Natural killer cell (primary cell): ENCODE data around the gene NRM. TPM values are rescaled to one million over a fixed set of nuclear protein-coding genes. Genes with fewer than 3 reads are reported as not detected.

Source experiments
- ATAC-seq, 3 donors: fragments of 150-1000 bp in 2 of 3; fragments of 200-7000 bp in 1 of 3; cut with Tn5 transposase; 1 replicate in 1 of 3; 2 replicates in 2 of 3; pipeline ENCODE4 v1.10.0; 2021; ENCODE audit warnings: mild to moderate bottlenecking in 2 of 3, moderate library complexity in 2 of 3
- DNase-seq, 2 donors: peaks; one replicate each; pipeline versions ENCODE4 v3.0.0 to v3.0.0-alpha.2; 2013 to 2021; ENCODE audit warnings: mixed read lengths in 1 of 2
- H3K27ac ChIP-seq: one replicate; pipeline ENCODE4 v1.5.1; 2013; ENCODE audit warnings: mild to moderate bottlenecking, low read length
- H3K27me3 ChIP-seq: one replicate; pipeline ENCODE4 v1.6.1; 2013; ENCODE audit warnings: low read length; ENCODE audit not compliant: control insufficient read depth, insufficient read depth
- H3K36me3 ChIP-seq: one replicate; pipeline ENCODE4 v1.6.1; 2013; ENCODE audit warnings: low read length; ENCODE audit not compliant: control insufficient read depth, insufficient read depth
- H3K4me1 ChIP-seq: one replicate; pipeline ENCODE4 v1.6.1; 2013; ENCODE audit warnings: low read length; ENCODE audit not compliant: control insufficient read depth, insufficient read depth
- H3K4me3 ChIP-seq: one replicate; pipeline ENCODE4 v1.5.1; 2013; ENCODE audit warnings: low read length
- H3K9me3 ChIP-seq: one replicate; pipeline ENCODE4 v1.6.1; 2013; ENCODE audit warnings: low read length; ENCODE audit not compliant: control insufficient read depth, insufficient read depth
- H3K27ac Mint-ChIP-seq, 2 donors: one replicate each; pipeline ENCODE4 v1.8.0; 2022; ENCODE audit warnings: mild to moderate bottlenecking in 2 of 2, mixed read lengths in 2 of 2, moderate library complexity in 1 of 2
- H3K27me3 Mint-ChIP-seq, 2 donors: one replicate each; pipeline ENCODE4 v1.8.0; 2022; ENCODE audit warnings: low read depth in 2 of 2, mixed read lengths in 2 of 2
- H3K36me3 Mint-ChIP-seq: one replicate; pipeline ENCODE4 v1.8.0; 2022; ENCODE audit warnings: mixed read lengths
- H3K4me1 Mint-ChIP-seq, 2 donors: one replicate each; pipeline ENCODE4 v1.8.0; 2022; ENCODE audit warnings: mixed read lengths in 2 of 2
- H3K4me3 Mint-ChIP-seq: one replicate; pipeline ENCODE4 v1.8.0; 2022; ENCODE audit warnings: mild to moderate bottlenecking, moderate library complexity, mixed read lengths
- H3K9me3 Mint-ChIP-seq, 2 donors: one replicate each; pipeline ENCODE4 v1.8.0; 2022; ENCODE audit warnings: mixed read lengths in 2 of 2
- WGBS: methylation state at CpG from one replicate; pipeline ENCODE4 v1.1.7; 2013; ENCODE audit warnings: missing lambda C conversion rate; ENCODE audit not compliant: insufficient coverage; 5-methylcytosine and 5-hydroxymethylcytosine counted together
- intact Hi-C: fragments of 100-400 bp; cut with micrococcal nuclease; formaldehyde crosslinking; loops from one replicate; pipeline ENCODE4 v1.14.2; 2022
- total RNA-seq, 4 donors: library from RNA; stranded (reverse); fragments of 120-200 nt in 1 of 4; gene quantifications; one replicate each; pipeline versions ENCODE4 v1.2.3 to v1.2.4, GENCODE V29; 2013 to 2022
- TF ChIP-seq, protein P1 (sequence below): fragments of 200-600 bp; IDR thresholded peaks from one replicate; pipeline ENCODE4 v1.8.0; 2022; ENCODE audit warnings: antibody characterized with exemption

The NRM gene
- total RNA-seq, 3 donors from 2014 or later (not counting 1 experiment from before 2014, with no cell fraction given), result 7.4 to 8.9 (median 8.7) TPM

DNA sequence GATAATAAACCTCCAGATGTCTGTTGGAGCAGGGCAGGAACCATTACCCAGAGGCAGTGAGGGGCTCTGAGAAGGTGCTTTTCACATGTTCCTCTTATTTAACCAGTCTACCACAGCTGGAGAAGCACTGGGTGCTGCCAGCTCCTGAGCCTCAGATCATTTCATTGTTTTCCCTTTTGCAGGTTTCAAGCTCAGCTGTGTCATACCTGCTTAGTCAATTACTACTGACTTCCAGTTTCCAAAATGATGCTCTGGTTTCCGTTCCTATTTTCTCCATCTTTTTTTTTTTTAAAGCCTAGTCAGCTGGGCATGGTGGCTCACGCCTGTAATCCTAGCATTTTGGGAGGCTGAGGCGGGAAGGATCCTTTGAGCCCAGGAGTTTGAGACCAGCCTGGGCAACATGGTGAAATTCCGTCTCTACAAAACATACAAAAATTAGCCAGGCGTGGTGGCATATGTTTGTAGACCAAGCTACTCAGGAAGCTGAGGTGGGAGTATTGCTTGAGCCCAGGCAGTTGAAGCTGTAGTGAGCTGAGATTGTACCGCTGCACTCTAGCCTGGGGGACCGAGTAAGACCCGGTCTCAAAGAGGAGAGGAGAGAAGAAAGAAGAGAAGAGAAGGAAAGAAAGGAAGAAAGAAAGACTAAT lies 45.0 kb upstream of the NRM start:
- Mint-ChIP-seq H3K4me1 (peaks cover 44% of the 10 kb centered on the region in 2 donors), H3K27ac (peak overlapping the region; percentile 90 to 94), H3K9me3 (peaks cover 0 to 2% of the 10 kb centered on the region in 2 donors), H3K27me3 (no peaks in the 10 kb centered on the region), H3K4me3 (peak overlapping the region; percentile 82), H3K36me3 (no peaks in the 10 kb centered on the region)
- Histone ChIP-seq H3K27me3 (no peaks in the 10 kb centered on the region), H3K27ac (peak overlapping the region; percentile 53), H3K4me3 (no peak overlapping the region), H3K4me1 (peaks cover 47% of the 10 kb centered on the region), H3K36me3 (peaks cover 49% of the 10 kb centered on the region), H3K9me3 (peaks cover 3% of the 10 kb centered on the region)
- DNase-seq (no peak), ATAC-seq (no peak)
- TF ChIP-seq, protein P1, sequence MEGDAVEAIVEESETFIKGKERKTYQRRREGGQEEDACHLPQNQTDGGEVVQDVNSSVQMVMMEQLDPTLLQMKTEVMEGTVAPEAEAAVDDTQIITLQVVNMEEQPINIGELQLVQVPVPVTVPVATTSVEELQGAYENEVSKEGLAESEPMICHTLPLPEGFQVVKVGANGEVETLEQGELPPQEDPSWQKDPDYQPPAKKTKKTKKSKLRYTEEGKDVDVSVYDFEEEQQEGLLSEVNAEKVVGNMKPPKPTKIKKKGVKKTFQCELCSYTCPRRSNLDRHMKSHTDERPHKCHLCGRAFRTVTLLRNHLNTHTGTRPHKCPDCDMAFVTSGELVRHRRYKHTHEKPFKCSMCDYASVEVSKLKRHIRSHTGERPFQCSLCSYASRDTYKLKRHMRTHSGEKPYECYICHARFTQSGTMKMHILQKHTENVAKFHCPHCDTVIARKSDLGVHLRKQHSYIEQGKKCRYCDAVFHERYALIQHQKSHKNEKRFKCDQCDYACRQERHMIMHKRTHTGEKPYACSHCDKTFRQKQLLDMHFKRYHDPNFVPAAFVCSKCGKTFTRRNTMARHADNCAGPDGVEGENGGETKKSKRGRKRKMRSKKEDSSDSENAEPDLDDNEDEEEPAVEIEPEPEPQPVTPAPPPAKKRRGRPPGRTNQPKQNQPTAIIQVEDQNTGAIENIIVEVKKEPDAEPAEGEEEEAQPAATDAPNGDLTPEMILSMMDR, result no peak
- intact Hi-C loops, result no loop called here
- WGBS, result 70% methylated on average over 6 of the region's 8 CpGs

DNA sequence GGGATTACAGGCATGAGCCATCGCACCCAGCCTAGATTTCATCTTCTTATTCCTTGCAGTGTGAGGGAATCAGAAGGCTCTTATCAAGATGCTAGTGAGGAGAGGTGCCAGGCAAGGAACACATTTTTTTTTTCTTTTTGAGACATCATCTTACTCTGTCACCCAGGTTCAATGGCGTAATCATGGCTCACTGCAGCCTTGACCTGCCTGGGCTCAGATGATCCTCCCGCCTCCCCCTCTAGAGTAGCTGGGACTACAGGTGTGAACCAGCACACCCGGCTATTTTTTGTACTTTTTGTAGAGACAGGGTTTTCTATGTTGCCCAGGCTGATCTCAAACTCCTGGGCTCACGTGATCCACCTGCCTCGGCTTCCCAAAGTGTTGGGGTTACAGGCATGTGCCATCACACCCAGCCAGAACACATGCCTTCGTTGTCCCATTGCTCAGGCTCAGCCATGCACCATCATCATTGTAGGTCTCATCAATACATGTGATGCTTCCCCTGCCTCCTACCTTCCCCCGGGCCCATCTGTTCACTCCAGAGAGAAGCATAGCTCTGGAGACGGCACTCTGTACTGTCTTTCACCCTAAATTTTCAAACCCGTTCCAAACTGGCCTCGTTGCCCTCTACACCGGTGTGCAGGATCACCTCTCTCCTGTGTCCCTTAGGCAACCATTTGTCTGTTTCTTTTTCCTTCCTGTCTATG lies 41.6 kb upstream of the NRM start:
- peaks cover 31 to 32% of the 10 kb centered on the region in 2 donors for H3K4me1 Mint-ChIP-seq
- no peak overlapping the region for H3K4me3 ChIP-seq
- WGBS, result 96% methylated on average over 12 of the region's 12 CpGs
- no peak overlapping the region for H3K27ac Mint-ChIP-seq
- no peaks in the 10 kb centered on the region for H3K36me3 Mint-ChIP-seq
- no peak overlapping the region for H3K27ac ChIP-seq
- H3K9me3 ChIP-seq, result no peaks in the 10 kb centered on the region
- peaks cover 34% of the 10 kb centered on the region for H3K4me1 ChIP-seq
- no peaks in the 10 kb centered on the region for H3K27me3 ChIP-seq
- H3K27me3 Mint-ChIP-seq, result no peaks in the 10 kb centered on the region
- ATAC-seq, result no peak
- DNase-seq, result no peak
- TF ChIP-seq, protein P1, result no peak
- H3K4me3 Mint-ChIP-seq, result no peak overlapping the region
- H3K9me3 Mint-ChIP-seq, result no peaks in the 10 kb centered on the region
- intact Hi-C loops, result no loop called here
- H3K36me3 ChIP-seq, result peaks cover 49% of the 10 kb centered on the region

DNA sequence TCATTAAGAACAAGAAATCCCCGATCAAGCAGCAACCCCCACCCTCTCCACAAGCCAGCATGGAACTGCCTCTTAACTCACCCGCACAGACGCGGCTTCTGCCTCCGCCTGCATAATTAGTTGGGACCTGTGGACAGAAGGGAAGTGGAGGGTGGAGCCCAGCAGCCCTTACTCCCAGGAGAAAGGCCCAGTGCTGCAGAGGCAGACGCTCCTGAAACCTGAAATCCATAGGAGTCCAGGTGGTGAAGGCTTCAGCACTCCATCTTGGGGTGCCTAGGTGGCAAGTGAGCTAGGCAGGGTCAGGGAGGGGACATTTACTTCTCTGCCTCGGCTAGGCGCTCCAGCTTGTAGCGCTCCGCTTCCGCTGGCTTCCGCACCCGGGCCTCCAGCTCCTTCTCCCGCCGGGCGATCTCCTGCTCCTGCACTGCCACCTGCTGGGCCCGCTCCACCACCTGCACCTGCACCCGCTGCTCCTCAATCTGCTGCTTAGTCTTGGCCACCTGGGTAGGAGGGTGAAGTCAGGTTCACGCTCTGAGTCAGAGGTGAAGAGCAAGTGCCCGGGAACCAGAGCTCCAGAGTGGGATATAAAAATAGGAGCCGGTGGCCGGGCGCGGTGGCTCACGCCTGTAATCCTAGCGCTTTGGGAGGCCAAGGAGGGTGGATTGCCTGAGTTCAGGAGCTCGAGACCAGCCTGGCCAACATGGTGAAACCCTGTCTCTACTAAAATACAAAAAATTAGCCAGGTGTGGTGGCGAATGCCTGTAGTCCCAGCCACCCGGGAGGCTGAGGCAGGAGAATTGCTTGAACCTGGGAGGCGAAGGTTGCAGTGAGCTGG lies 40.0 kb upstream of the NRM start:
- Mint-ChIP-seq H3K36me3 (no peaks in the 10 kb centered on the region), H3K4me3 (no peak overlapping the region), H3K9me3 (no peaks in the 10 kb centered on the region), H3K4me1 (peaks cover 17% of the 10 kb centered on the region in 2 donors), H3K27me3 (no peaks in the 10 kb centered on the region), H3K27ac (peak overlapping the region in 1 of 2 donors; percentile 63)
- no peak overlapping the region for H3K27ac ChIP-seq
- H3K4me3 ChIP-seq, result no peak overlapping the region
- WGBS, result 35% methylated on average over 29 of the region's 30 CpGs
- H3K4me1 ChIP-seq, result peaks cover 18% of the 10 kb centered on the region
- TF ChIP-seq, protein P1, result peak; percentile 33
- ATAC-seq, result peak; percentile 80 to 94 (median 86)
- no peaks in the 10 kb centered on the region for H3K27me3 ChIP-seq
- intact Hi-C loops, result no loop called here
- H3K9me3 ChIP-seq, result no peaks in the 10 kb centered on the region
- H3K36me3 ChIP-seq, result peaks cover 57% of the 10 kb centered on the region
- DNase-seq, result peak; percentile 45 to 91
